Keratinocyte (primary cell): Measurements from ENCODE around the gene MEA1. TPM values are rescaled to one million over a fixed set of nuclear protein-coding genes. Genes with fewer than 3 reads are reported as not detected.

Source experiments
- DNase-seq: peaks from one replicate; pipeline ENCODE4 v3.0.0-alpha.2; 2011; ENCODE audit warnings: low read depth, missing footprints, low spot score
- FAIRE-seq: peaks from 2 replicates; lab custom pipeline; 2011; peaks lifted over from hg19 to GRCh38; lab: Jason Lieb, UNC
- H2AFZ ChIP-seq: 2 replicates; pipeline ENCODE4 v1.6.0; 2012; ENCODE audit warnings: low read length, control low read depth, inconsistent platforms; ENCODE audit not compliant: control insufficient read depth
- H3K27ac ChIP-seq: 2 replicates; pipeline ENCODE4 v1.5.1; 2011; ENCODE audit warnings: low read length; ENCODE audit not compliant: control insufficient read depth, insufficient read depth
- H3K27me3 ChIP-seq: 3 replicates; pipeline ENCODE4 v1.6.0; 2011; ENCODE audit warnings: low read length; ENCODE audit not compliant: control insufficient read depth, insufficient read depth; ENCODE audit errors: extremely low read depth
- H3K36me3 ChIP-seq, 2 experiments: 2 replicates in 1 of 2; 3 replicates in 1 of 2; pipeline ENCODE4 v1.5.1; 2011; ENCODE audit warnings: low read length in 2 of 2, mild to moderate bottlenecking in 1 of 2; ENCODE audit not compliant: control insufficient read depth in 2 of 2, insufficient read depth in 2 of 2; ENCODE audit errors: extremely low read depth in 1 of 2
- H3K4me1 ChIP-seq: 3 replicates; pipeline ENCODE4 v1.5.1; 2011; ENCODE audit warnings: low read length; ENCODE audit not compliant: control insufficient read depth, insufficient read depth; ENCODE audit errors: extremely low read depth
- H3K4me2 ChIP-seq: 3 replicates; pipeline ENCODE4 v1.6.0; 2011; ENCODE audit warnings: low read depth, low read length; ENCODE audit not compliant: control insufficient read depth, insufficient read depth; ENCODE audit errors: extremely low read depth
- H3K4me3 ChIP-seq, 3 experiments: fragments of 200-600 bp in 1 of 3; sonication (generic) in 1 of 3; 2 replicates in 2 of 3; 3 replicates in 1 of 3; pipeline ENCODE4 v1.5.1; 2011 to 2016; ENCODE audit warnings: low read length in 3 of 3, mild to moderate bottlenecking in 3 of 3, control low read depth in 2 of 3, inconsistent platforms in 1 of 3, low read depth in 1 of 3, mixed read lengths in 1 of 3, mixed run types in 1 of 3, moderate library complexity in 1 of 3; ENCODE audit not compliant: control insufficient read depth in 2 of 3, insufficient read depth in 2 of 3; ENCODE audit errors: extremely low read depth in 1 of 3
- H3K79me2 ChIP-seq: 2 replicates; pipeline ENCODE4 v1.6.0; 2012; ENCODE audit warnings: low read length; ENCODE audit not compliant: control insufficient read depth, insufficient read depth
- H3K9ac ChIP-seq: 3 replicates; pipeline ENCODE4 v1.6.0; 2011; ENCODE audit warnings: low read length; ENCODE audit not compliant: control insufficient read depth, insufficient read depth; ENCODE audit errors: extremely low read depth
- H3K9me1 ChIP-seq: 3 replicates; pipeline ENCODE4 v1.6.0; 2011; ENCODE audit warnings: low read length; ENCODE audit not compliant: control insufficient read depth, insufficient read depth; ENCODE audit errors: extremely low read depth
- H3K9me3 ChIP-seq: 2 replicates; pipeline ENCODE4 v1.5.1; 2012; ENCODE audit warnings: low read depth, low read length; ENCODE audit not compliant: control insufficient read depth
- H4K20me1 ChIP-seq: 3 replicates; pipeline ENCODE4 v1.6.0; 2011; ENCODE audit warnings: low read length; ENCODE audit not compliant: control insufficient read depth, insufficient read depth; ENCODE audit errors: extremely low read depth
- CTCF ChIP-seq, 3 experiments: IDR thresholded peaks in 1 of 3; conservative IDR thresholded peaks in 1 of 3; optimal IDR thresholded peaks in 1 of 3; 2 replicates in 2 of 3; 3 replicates in 1 of 3; pipeline versions ENCODE3 to v1.5.1; 2011; ENCODE audit warnings: low read length in 3 of 3, mild to moderate bottlenecking in 3 of 3, moderate library complexity in 2 of 3, control low read depth in 1 of 3, inconsistent platforms in 1 of 3; ENCODE audit not compliant: insufficient read depth in 2 of 3; ENCODE audit errors: extremely low read depth in 1 of 3
- EZH2 ChIP-seq: IDR thresholded peaks from one replicate; pipeline ENCODE4 v1.6.1; 2012; ENCODE audit warnings: inconsistent platforms, mild to moderate bottlenecking, low read length, moderate library complexity
- dilution Hi-C: fragments of 300-500 bp; cut with MboI; formaldehyde crosslinking; loops from one replicate; pipeline ENCODE4 v1.7.0; 2020; ENCODE audit warnings: low sequenced_read_pairs; ENCODE audit not compliant: extremely low pct_ligation_motif_present
- polyA plus RNA-seq, 5 experiments: library from polyadenylated mRNA; depleted of rRNA in 3 of 5; stranded (reverse) in 3 of 5; stranded (forward) in 1 of 5; unstranded in 1 of 5; fragments of >200 nt; gene quantifications; 1 replicate in 1 of 5; 2 replicates in 3 of 5; 3 replicates in 1 of 5; pipeline versions ENCODE4 v1.2.1 to v1.2.3, GENCODE V29; 2011 to 2012; ENCODE audit warnings: missing spikeins in 2 of 5, low read depth in 1 of 5, low replicate concordance in 1 of 5

Gene MEA1
- polyA plus RNA-seq, 1 donor (not counting 4 experiments of a cell fraction or from before 2014, with no cell fraction given): 76.1 TPM

- Histone ChIP-seq H3K4me1 (no peaks in the 10 kb centered on the region), H2AFZ (no peak overlapping the region), H3K9me3 (no peaks in the 10 kb centered on the region), H3K27ac (no peak overlapping the region), H3K36me3 (peaks cover 28 to 30% of the 10 kb centered on the region in 2 experiments), H3K4me2 (no peak overlapping the region), H4K20me1 (no peaks in the 10 kb centered on the region), H3K4me3 (no peak overlapping the region), H3K79me2 (no peaks in the 10 kb centered on the region), H3K9me1 (no peaks in the 10 kb centered on the region), H3K27me3 (no peaks in the 10 kb centered on the region), H3K9ac (no peak overlapping the region)
- dilution Hi-C loops: no loop called here
- DNase-seq: no peak
- TF ChIP-seq EZH2 (no peak), CTCF (optimal IDR thresholded peaks at IDR 0.05 in 1 of 3, IDR thresholded peaks at IDR 0.05 in 1 of 3, conservative IDR thresholded peaks at IDR 0.05 in 1 of 3; ENCODE audit: extremely low read depth in 1 of 3, insufficient read depth in 2 of 3, low read length in 3 of 3) (no peak)
- FAIRE-seq: no peak
These were observed 7.5 kb downstream of the MEA1 start for GRCh38 chr6:43006251-43006650.

- H3K4me3 ChIP-seq: no peak overlapping the region
- no peaks in the 10 kb centered on the region for H3K27me3 ChIP-seq
- TF ChIP-seq CTCF (optimal IDR thresholded peaks at IDR 0.05 in 1 of 3, IDR thresholded peaks at IDR 0.05 in 1 of 3, conservative IDR thresholded peaks at IDR 0.05 in 1 of 3; ENCODE audit: extremely low read depth in 1 of 3, insufficient read depth in 2 of 3, low read length in 3 of 3): no peak
- TF ChIP-seq EZH2: no peak
- no peaks in the 10 kb centered on the region for H3K79me2 ChIP-seq
- no peak overlapping the region for H3K9ac ChIP-seq
- FAIRE-seq (peak; percentile 23), DNase-seq (no peak)
- no peak overlapping the region for H3K27ac ChIP-seq
- peaks cover 24 to 29% of the 10 kb centered on the region in 2 experiments for H3K36me3 ChIP-seq
- H4K20me1 ChIP-seq: no peaks in the 10 kb centered on the region
- no peaks in the 10 kb centered on the region for H3K9me1 ChIP-seq
- no peak overlapping the region for H3K4me2 ChIP-seq
- no peaks in the 10 kb centered on the region for H3K9me3 ChIP-seq
- dilution Hi-C loops: no loop called here
- H3K4me1 ChIP-seq: no peaks in the 10 kb centered on the region
- H2AFZ ChIP-seq: no peak overlapping the region
These were observed 7.9 kb downstream of the MEA1 start for GRCh38 chr6:43005844-43006243.
